PFSK-1 (cell line): ENCODE measurements around the gene GPR161.

Experiments
- FOXP2 ChIP-seq: optimal IDR thresholded peaks from 2 replicates; pipeline ENCODE3; 2011; ENCODE audit warnings: borderline replicate concordance, control low read depth, inconsistent platforms; ENCODE audit not compliant: insufficient read depth; ENCODE audit errors: extremely low read length, extremely low read depth
- POLR2AphosphoS5 ChIP-seq: IDR thresholded peaks from 2 replicates; pipeline ENCODE4 v1.6.1; 2012; ENCODE audit warnings: low read depth, mild to moderate bottlenecking, control low read depth, low read length, moderate library complexity
- SIN3A ChIP-seq: IDR thresholded peaks from 2 replicates; pipeline ENCODE4 v1.6.1; 2012; ENCODE audit warnings: mild to moderate bottlenecking, low read length, moderate library complexity, borderline replicate concordance; ENCODE audit not compliant: insufficient read depth
- TAF1 ChIP-seq: IDR thresholded peaks from 2 replicates; pipeline ENCODE4 v1.6.1; 2012; ENCODE audit warnings: low read length, control low read depth, borderline replicate concordance; ENCODE audit not compliant: insufficient read depth
- TF ChIP-seq, protein P1 (sequence below), 2 experiments: IDR thresholded peaks; 2 replicates each; pipeline versions ENCODE4 v1.6.1 to v1.8.0; 2011 to 2012; ENCODE audit warnings: low read depth in 2 of 2, low read length in 2 of 2, control low read depth in 1 of 2, inconsistent platforms in 1 of 2, mild to moderate bottlenecking in 1 of 2, moderate library complexity in 1 of 2; ENCODE audit not compliant: insufficient read depth in 1 of 2

The GPR161 gene

DNA sequence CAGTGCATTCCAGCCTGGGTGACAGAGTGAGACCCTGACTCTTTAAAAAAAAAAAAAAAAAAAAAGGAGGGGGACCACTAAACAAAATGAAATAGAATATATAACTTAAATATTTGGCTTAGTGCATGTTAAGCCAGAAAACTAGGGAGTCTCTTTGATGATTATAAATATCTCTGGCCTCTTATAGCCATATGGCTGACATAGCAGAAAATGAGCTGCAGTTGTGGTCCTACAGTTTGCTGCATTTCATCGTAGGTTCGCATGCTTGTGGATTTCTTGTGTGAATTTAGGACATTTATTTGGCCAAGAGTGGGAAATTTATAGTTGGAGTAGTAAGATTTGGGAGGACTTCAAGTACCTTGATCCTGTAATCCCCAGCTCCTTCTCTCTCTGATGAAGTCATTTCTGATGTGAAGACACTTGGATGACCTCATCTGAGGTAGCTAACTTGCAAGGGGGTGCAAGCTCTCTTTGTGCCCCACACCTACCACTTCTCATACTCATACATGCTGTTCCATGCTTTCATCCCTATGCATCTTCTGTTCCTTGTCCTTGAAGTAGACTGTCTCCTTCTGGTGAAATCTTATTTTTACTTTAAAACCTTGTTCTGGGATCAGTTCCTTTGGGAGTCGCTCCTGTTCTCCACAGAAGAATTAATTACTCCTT lies 35.7 kb upstream of the GPR161 start:
- no peak for TF ChIP-seq TAF1
- TF ChIP-seq FOXP2: no peak
- TF ChIP-seq, protein P1, sequence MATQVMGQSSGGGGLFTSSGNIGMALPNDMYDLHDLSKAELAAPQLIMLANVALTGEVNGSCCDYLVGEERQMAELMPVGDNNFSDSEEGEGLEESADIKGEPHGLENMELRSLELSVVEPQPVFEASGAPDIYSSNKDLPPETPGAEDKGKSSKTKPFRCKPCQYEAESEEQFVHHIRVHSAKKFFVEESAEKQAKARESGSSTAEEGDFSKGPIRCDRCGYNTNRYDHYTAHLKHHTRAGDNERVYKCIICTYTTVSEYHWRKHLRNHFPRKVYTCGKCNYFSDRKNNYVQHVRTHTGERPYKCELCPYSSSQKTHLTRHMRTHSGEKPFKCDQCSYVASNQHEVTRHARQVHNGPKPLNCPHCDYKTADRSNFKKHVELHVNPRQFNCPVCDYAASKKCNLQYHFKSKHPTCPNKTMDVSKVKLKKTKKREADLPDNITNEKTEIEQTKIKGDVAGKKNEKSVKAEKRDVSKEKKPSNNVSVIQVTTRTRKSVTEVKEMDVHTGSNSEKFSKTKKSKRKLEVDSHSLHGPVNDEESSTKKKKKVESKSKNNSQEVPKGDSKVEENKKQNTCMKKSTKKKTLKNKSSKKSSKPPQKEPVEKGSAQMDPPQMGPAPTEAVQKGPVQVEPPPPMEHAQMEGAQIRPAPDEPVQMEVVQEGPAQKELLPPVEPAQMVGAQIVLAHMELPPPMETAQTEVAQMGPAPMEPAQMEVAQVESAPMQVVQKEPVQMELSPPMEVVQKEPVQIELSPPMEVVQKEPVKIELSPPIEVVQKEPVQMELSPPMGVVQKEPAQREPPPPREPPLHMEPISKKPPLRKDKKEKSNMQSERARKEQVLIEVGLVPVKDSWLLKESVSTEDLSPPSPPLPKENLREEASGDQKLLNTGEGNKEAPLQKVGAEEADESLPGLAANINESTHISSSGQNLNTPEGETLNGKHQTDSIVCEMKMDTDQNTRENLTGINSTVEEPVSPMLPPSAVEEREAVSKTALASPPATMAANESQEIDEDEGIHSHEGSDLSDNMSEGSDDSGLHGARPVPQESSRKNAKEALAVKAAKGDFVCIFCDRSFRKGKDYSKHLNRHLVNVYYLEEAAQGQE (IDR thresholded peaks at IDR 0.05; ENCODE audit: insufficient read depth in 1 of 2, low read depth in 2 of 2, low read length in 2 of 2): no peak
- TF ChIP-seq SIN3A: no peak
- no peak for TF ChIP-seq POLR2AphosphoS5

DNA sequence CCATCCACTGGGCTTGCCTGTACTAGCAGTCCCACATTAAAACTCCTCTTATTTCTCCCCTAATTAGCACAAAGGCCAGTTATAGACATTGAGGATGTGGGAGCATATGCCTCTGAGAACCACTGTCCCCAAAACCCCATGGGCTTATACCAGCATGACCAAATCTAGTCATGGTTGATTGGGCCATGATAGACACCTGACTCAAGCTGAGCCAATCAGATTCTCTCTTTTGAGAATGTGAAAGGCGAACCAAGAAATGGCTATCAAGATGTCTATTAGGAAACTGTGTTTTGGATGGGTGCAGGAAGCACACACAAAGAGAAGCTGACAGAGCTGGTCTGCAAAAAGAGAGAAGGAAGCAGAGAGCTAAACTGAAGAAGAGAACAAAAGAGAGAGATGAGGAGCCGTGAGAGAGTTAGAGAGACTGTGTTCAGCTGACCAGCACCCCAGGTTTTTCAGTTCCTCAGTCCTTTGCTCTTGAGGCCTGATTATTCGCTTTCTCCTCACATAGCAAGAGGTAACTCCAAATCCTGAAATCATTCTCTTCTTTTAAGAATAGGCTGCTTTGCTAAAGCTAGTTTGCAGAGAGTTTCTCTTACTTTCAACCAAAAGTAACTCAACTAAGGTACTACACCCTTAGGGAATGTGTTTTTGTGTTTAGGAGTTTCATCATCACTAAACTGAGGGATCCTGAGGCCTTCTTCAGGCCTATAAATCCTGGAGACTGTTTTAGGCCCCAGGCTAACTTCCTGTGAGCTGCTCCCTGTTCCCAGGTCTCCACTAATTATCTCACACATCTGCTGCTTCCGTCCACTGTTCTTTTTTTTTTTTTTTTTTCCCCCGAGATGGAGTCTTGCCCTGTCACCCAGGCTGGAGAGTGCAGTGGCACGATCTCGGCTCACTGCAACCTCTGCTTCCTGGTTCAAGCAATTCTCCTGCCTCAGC lies 34.1 kb upstream of the GPR161 start:
- TF ChIP-seq TAF1: no peak
- TF ChIP-seq, protein P1 (IDR thresholded peaks at IDR 0.05; ENCODE audit: insufficient read depth in 1 of 2, low read depth in 2 of 2, low read length in 2 of 2): no peak
- TF ChIP-seq POLR2AphosphoS5: no peak
- TF ChIP-seq FOXP2: no peak
- TF ChIP-seq SIN3A: no peak

- no peak for TF ChIP-seq FOXP2
- TF ChIP-seq, protein P1 (IDR thresholded peaks at IDR 0.05; ENCODE audit: insufficient read depth in 1 of 2, low read depth in 2 of 2, low read length in 2 of 2): no peak
- no peak for TF ChIP-seq TAF1
- TF ChIP-seq SIN3A: no peak
- TF ChIP-seq POLR2AphosphoS5: no peak
Observed at GRCh38 chr1:168167806-168168205, 31.1 kb upstream of the GPR161 start.

DNA sequence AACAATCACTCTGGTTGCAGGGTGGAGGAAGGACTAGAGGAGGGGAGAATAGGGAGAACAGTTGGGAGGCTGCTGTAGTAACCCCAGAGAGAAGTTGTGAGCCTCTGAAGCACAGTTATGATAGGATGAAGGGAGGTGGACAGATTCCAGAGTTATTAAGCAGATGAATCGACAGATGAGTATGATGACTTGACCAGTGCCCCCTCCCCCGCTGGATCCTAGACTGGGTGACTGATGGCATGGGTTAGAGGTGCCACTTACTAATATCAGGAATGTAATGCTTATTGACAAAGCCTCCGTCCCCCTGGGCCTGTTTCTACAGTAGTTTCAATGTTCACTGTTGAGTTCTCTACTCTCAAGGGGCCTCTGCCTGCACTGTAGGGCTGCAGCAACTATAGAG lies 28.0 kb upstream of the GPR161 start:
- no peak for TF ChIP-seq SIN3A
- TF ChIP-seq TAF1: no peak
- TF ChIP-seq, protein P1 (IDR thresholded peaks at IDR 0.05; ENCODE audit: insufficient read depth in 1 of 2, low read depth in 2 of 2, low read length in 2 of 2): no peak
- TF ChIP-seq FOXP2: no peak
- no peak for TF ChIP-seq POLR2AphosphoS5
